CD4-positive, alpha-beta T cell treated with Interleukin-2 at 100 ng/mL for 4 hours (primary cell): ENCODE data around the gene RIPK4.

Experiments used
- DNase-seq: peaks from one replicate; pipeline ENCODE4 v3.0.0-alpha.2; 2020; ENCODE audit warnings: low spot score

Gene RIPK4

DNA sequence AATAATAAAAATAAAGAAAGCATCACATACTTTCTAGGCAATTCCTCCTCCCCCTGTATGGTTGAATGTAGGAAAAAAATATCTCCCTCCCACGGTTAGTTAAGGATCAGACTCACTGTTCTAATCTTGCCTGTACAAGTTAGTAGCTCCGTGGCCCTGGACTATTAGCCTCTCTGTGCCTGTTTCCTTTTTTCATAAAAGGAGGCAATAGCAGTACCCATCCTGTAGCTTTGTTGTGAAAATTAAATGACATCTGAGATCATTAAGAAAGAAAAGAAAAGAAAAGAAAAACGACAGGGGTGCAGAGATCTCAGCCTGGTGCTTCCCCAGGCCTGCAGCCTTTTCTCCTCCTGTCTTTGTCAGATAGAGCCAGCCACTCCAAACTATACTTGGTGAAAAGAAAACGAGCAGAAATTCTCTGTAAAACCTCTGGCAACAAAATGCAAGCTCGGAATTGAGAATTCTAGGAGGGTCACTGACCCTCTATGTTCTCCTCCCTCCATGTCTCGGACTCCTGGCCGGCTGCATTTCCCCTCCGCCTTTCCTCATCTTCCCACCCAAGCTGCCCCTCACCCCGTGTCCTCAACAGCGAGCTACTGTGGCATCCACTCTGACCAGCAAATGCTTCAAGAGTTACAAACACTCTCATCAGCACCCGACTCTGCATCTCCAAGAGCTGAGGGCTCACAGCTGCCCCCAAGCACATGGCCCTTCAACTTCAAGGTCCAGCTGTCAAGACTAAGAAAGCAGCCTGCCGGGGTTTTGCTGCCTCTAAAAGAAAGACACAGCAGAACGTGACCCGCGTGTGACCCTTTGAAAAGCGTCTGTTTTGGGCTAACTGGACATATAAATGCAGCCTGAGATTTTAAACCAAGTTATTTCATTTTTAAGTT is 13.6 kb downstream of the RIPK4 start:
- DNase-seq: no peak

DNA sequence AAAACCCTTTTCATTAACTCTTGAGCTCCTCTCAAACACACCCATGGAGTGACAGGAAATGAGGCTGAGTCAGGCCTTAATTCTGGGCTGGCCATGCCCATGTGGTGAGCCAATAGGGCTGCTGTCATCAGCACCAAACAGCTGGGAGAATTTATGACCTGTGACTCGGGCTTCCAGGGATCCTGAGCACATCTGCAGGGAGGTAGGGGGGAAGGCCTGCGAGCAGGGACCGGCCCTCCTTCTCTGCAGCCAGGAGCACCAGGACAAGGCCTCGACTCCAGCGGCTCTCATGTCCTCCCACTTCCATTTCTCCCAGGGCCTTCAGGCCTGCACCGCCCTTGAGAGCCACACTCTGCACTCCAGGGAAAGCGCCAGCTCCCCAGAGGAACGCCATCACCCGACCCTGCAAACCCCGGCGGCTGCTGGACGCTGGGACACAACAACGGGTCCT is 14.6 kb downstream of the RIPK4 start:
- DNase-seq: no peak

DNA sequence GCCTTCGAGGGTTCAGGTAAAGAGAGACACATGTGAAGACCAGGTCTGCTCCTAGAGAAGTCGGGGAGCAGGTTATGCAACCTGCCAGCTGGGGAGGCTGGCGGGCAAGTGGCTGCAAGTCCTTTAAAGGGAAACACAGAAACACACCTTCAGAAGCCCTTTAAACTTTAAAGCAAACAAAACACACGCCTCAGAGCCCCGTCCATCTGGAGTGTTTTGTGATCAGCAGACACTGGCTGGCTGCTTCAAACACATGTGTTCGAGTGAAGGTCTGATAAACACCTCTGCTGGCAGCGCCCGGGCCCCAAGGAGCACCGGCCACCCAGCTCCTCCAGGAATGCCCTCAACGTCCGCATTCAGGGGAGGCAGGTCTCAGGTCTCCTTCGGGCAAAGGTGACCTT is 15.2 kb downstream of the RIPK4 start:
- no peak for DNase-seq

DNA sequence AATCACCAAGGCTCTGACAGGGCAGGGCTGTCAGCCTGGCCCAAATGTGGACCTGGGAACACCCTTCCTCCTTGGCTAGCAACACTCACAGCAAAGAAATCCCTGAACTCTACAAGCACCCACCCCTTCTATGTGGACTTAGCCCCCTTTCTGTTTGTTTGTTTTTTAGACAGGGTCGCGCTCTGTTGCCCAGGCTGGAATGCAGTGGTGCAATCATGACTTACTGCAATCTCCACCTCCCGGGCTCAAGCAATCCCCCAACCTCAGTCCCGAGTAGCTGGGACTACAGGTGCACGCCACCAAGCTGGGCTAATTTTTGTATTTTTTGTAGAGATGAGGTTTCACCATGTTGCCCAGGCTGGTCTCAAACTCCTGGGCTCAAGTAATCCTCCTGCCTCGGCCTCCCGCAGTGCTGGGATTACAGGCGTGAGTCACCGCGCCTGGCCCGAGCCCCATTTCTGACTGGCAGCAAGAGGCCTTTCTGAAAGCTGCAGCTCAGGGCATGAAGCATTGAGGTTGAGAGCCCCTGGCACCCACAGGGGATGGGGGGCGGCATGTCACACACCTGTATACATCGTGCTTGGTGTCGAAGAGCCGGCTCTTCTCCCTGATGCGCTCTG is 16.2 kb downstream of the RIPK4 start:
- no peak for DNase-seq

DNA sequence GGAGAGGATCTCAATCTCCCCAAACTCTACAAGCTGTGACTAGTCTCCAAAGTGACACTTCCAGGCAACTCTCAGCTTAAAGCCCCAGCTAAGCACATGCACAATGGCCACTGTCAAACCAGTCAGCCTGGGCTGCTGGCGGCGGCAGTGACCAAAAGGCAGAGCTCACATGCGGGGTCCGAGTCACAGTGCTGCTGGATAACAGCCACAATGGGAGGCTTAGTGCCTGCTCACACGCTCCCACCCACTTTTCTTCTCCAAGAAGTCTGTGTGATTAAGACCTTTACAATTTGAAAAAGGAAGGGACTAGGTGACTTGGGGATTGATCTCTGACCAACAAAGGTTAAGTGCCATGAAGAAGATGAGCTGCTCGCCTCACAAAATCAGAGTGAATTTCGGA is 16.8 kb downstream of the RIPK4 start:
- no peak for DNase-seq

DNA sequence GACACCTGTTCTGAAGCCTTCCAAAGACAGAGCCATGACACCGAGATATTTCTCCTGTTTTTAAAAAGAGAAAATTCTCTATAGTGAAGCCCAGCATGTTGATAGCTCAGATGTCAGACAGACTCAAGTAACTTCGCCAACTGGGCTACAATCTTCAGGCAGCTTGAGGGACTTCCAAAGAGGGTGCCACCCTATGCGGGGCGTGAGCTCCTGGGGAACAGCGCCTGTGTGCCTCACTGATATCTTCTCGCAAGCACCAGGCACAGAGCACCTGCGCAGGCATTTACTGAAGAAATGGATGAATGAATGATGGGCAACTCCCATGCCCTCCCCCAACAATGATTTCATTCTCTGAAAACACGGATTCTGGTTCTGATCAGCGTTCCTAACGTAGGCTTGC is 17.6 kb downstream of the RIPK4 start:
- DNase-seq: no peak

DNA sequence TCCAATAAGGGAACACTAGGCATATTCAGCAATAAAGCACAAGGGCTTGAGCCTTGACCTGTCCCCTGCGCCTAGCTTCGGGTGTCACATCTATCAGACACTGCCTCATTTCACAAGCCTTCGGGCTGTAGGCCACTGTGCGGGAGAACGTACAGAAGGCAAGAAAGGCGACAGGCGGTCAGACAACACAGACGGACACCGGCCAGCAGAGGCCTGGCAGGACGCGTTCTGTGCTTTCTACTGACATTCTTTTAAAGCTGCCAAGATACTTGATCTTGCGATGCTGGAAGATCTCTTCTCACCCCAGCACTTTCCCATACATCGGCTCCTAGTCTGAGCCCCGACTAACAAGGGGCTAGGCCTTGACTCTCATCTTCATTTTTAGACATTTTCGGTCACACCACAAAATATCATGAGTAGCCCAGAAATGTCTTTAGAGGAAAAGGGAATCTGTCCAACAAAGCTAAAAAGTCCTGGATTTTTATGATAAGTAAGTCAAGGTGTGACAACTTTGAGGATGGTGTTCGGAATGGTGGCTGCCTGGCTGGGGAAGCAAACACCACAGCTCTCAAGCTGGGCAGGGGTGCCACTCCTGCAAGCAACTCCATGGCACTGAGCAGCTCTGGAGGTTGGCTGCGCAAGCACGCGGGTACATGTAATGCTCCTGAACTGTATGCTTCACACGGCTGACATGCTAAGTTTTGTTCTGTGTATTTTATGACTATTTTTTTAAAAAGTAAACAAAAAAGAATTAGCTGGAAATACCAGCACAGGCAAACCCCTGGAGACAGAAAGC is 18.7 kb downstream of the RIPK4 start:
- DNase-seq: no peak

DNA sequence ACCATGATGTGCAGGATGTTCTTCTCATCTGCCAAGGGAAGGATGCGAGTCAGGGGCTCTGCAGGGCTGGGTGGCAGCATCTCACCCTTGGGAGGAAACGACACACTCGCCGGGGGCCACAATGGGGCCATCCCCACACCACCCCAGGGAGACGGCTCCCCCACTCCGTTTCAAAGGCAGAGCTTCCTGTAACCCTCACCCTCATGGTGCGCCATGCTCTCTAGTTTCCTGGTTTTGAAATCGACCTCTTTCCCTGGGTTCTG is 20.2 kb downstream of the RIPK4 start:
- no peak for DNase-seq

DNA sequence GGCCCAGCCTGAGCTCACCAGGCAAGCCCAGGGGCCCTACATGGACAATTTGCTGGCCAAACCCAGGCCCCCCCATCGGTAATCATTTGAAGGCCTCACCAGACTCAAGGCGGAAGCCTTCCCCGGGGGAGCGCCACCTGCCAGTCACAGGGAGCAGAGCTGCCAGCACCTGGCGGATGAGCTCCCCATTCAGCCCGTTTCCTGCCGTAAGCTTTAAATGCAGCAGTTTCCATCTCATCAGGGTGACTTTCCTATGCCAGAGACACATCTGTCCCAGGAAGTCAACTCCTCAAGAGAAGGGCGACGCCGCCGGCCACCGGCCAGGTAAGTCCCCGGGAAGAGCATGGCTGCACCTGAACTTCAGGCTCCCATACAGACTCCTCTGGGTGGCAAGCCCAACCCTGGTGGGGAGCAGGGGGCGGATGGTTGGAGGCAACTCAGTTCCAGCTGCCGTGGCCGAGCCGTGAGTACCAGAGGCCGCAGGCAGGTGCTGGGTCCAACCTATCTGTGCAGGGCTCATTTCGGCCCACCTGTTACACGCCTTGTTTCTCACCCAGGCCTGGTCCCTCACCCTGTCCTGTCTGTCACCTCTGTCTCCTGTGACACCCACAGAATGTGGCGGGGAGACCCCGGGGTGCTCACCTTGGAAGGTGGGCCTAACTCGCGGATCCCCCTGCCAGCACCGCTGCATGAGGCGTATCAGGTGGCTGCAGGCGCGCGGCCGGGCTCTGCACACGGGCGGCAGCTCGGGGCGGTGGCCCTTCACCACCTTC is 20.7 kb downstream of the RIPK4 start:
- no peak for DNase-seq

DNA sequence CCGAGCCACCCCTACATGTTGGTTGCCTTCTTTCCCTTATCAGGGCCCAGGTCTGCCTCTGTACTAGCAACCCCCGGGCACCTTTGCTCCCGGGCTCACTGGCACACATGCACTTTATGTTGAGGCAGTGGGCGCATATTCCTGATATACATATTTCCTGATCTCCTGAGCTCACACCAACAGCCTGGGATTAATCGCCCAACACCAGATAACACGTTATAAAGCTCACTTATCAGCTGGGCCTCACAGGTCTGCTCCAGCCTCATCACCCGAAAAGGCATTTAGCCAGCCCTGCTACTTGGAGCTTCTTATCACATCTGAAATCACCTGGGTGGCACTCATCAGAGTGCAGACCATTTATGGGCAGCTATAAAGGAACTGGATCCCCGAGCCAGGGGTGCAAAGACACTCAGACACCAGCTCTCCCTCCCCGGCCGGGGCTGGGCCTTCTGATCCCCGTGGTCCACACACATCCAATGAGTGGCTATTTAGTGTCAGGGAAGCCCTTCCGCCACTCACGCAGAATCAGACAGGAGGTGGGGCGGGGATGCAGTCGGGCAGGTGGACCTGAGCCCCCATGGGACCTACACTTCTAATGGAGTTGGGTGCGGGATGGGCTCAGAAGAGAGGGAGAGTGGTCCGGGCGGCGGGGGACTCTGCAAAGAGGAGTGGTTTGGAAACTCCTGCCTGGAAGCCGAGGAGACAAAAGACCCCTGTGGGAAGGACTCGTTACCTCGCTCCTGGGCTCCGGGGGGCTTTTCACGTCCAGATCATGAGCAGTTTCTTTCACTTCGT is 21.6 kb downstream of the RIPK4 start:
- no peak for DNase-seq

DNA sequence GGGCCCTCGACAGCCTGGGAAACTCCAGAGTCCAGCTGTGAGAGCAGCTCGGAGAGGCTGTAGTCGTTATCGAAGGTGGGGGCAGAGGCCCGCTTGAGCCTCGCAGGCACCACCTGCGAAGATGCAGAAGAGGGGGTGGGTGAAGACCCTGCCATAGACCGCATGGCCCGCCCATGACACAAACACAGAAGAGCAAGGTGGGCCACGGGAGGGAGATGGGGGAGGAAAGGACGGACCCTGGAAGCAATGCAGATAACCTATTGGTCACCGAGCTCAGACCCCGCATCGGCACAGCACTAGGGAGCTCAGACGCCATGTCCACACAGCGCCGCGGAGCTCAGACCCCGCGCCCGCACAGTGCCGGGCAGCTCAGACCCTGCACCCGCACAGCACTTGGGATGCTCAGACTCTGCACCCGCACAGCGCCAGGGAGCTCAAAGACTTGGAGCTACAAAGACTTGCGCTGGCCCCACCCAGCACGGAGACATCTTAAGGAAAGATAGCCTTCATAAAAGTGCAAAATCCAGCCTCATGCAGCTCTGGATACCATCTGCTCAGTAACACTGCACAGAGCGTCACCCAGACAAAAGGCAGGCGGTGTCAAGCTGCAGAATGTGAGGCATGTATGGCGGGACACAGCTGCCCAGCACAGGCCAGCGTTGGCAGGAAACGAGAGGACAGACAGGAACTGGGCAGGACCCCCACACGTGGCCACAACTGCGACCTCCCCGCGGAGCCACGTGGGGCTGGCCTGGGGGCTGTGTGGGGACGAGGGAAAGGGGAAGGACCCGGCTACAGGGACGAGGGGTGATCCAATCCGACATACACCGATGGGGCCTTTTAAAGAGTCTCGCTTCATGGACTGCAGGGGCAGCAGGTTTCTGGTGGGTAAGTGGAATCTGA is 22.6 kb downstream of the RIPK4 start:
- DNase-seq: no peak

DNA sequence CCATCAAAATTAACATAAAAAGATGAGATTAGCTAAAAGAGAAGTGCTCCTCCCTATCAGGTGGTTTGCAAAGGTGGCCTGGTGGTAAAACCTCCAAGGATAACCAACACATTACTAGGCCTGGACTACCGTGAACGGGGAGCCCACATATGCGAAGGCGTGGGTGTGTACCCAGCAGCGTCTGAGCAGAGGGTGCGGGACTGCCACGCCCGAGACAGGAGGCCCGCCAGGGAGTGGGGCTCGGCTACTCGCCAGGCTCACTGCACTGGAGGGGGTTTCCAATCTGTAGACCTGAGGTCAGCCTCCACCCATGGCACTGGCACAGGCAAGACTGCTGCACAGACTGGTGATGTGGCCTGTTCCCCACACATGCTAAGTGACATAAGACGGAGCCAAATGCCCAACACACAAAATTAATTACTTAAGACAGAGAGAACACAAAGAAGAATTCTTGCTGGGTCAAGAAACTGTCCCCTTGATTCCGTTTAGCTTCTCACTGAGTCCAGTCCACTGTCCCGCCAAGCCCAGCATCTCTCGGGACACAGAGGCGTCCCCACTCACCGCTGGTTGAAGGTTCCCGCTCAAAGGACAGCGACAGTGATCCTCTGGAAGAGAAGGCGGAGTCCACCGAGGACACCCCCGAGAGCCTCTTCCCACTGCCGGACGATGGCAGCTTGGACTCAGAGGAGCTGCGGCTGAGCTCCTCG is 23.4 kb downstream of the RIPK4 start:
- no peak for DNase-seq

DNA sequence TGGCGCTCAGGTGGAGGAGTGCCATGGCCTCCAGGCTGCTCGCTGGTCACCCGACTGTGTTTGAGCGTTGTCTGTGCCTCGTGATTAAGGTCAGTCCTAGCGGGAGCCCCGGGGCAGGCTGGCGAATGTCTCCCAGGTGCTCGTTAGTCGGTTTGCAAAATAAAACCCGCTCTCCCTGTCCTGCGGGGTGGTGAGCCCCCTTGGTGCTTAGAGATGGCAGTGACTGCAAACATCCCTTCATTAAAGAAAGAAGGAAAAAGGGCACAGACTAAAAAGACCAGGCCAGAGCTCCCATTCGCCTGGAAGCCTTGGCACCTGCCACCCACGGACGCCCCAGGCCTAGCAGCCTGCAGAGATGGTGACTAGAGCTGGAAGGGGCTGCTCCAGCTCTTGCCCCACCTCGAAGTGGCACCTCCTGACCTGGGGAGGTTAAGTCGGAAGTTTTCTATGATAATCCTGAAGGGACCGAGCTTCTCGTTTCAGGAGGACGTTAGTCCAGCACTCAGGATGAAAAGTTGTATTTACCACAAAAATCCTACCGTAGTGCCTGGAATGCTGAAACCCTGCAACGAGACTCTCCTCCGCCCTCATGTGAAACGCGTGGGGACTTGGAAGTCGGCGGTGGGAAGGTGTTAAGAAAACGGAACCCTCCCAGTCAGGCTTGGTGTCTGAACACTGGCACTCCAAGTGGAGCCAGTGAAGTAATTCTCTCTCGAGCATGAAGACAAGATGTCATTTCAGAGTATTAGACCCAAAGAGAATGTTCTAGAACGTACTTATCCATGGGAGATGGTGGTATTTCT is 24.6 kb downstream of the RIPK4 start:
- DNase-seq: no peak

DNA sequence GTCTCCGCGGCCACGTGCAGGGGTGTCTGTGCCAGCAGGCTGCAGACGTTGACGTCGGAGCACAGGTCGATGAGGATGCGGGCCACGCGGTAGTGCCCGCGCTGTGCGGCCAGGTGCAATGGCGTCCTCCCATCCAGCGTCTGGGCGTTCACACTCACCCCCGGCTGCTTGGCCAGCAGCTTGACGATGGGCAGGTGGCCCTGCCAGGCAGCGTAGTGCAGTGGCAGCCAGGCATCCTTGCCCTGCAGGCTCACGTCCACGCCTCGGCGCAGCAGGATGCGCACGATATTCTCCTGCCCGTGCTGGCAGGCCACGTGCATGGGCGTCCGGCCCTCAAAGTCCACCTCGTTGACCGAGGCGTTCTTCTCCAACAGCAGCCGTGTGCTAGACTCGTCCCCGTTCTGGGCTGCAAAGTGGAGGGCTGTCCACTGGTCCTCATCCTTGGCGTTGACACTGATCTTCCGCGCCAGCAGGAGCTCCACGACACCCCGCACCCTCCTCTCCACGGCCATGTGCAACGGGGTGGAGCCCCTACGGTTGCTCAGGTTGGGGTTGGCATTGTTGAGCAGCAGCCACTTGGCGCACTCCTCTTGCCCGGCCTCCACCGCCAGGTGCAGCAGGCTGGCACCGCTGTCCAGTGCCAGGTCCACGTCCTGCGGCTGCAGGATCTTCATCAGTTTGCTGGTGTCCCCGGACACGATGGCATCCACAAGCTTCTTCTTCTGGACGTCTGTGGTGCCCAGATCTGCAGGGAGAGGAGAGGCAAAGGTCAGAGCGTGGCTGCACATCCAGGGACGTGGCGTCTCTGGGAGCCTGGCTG is 25.4 kb downstream of the RIPK4 start:
- no peak for DNase-seq

DNA sequence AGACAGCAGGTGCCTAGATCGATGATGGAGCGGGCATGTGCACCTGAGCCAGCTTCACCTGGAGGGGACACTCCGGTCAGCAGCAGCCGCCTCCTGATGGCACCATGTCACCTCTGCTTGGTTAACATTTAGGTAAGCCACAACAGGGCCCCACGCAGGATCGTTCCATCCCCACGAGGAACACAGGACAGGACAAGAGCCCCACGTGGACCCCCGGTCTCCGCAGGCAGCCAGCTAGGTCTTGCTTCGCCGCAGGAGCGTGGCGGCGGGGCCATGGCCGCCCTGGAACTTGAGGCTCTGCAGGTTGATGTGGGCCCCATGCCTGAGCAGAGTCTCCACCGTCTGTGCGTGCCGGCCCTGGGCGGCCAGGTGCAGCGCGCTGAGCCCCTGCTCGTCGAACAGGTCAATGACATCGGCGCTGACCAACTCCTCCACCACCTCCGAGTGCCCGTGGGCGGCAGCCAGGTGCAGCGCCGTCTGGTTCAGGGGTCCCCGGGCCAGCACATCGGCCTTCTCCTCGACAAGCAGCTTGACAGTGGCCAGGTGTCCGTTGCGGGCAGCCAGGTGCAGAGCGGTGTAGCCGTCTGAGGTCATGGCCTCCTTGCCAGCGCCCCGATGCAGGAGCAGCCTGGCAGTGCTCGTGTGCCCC is 26.1 kb downstream of the RIPK4 start:
- DNase-seq: no peak

DNA sequence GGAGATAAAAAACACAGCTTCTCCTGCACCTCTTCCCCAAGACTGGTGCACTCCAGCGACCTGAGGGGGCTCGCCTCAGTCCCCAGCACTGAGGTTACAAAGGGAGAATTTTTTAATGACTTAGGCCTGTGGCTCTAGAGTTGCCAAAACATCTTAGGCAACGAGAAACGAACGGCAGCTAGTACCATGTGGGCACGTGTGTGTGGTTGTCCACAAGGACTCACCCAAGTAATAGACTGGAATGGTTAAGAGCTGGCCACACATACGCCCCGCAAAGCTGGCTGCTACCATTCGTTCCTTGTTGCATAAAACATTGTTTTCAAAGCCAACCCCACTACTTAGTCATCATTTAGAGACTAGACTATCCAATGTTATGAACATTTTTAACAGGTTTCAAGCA is 26.9 kb downstream of the RIPK4 start:
- no peak for DNase-seq

DNA sequence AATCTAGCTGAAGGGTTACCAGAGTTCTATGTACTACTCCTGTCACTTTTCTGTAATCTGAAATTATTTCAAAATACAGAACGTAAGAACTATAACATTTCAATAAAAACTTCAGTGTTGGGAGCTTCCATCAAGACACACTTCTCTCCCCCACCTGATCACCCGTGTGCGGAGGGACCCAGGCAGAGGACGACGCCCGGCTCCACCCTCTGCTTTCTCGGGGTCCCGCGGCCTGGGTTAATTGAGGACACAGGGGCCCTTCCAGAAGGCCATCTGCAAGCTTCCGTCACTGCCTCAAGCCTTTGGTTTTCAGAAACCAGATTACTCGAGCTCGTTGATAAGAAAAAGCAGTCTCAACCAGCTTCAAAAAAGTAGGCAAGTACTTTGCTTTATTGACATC is 27.8 kb downstream of the RIPK4 start:
- no peak for DNase-seq
